Endothelial cell of umbilical vein (primary cell): ENCODE results near the gene SP100. TPM values are rescaled to one million over a fixed set of nuclear protein-coding genes. Genes with fewer than 3 reads are reported as not detected.

Source experiments
- BruUV-seq: library from RNA; stranded (reverse); fragments of 400-500 nt; replicated peaks from 2 replicates; lab custom pipeline; 2021; lab: Mats Ljungman, UMichigan
- CTCF ChIA-PET: fragments of 300-600, 350-600 bp; sonication (Branson Sonifier 250); formaldehyde crosslinking; loops from one replicate; lab custom pipeline; 2021; ENCODE audit warnings: antibody characterized with exemption, inconsistent platforms; lab: Charles Lee
- POLR2A ChIA-PET: fragments of 300-600, 350-600 bp; sonication (Branson Sonifier 250); formaldehyde crosslinking; loops from one replicate; lab custom pipeline; 2021; ENCODE audit warnings: antibody characterized with exemption, inconsistent platforms; lab: Charles Lee
- DNase-seq: peaks from one replicate; pipeline ENCODE4 v3.0.0-alpha.2; 2011; ENCODE audit warnings: low read depth, low spot score
- FAIRE-seq: peaks from 2 replicates; lab custom pipeline; 2011; peaks lifted over from hg19 to GRCh38; lab: Jason Lieb, UNC
- H2AFZ ChIP-seq: 2 replicates; pipeline ENCODE4 v1.6.0; 2012; ENCODE audit warnings: low read depth, low read length, control low read depth, inconsistent platforms
- H3K27ac ChIP-seq: 2 replicates; pipeline ENCODE4 v1.5.1; 2011; ENCODE audit warnings: low read depth, mild to moderate bottlenecking, control low read depth, low read length, moderate library complexity; ENCODE audit not compliant: insufficient read depth
- H3K27me3 ChIP-seq, 2 experiments: 2 replicates each; pipeline versions ENCODE4 v1.6.0 to v1.6.1; 2011; ENCODE audit warnings: low read length in 2 of 2, mixed read lengths in 1 of 2; ENCODE audit not compliant: control insufficient read depth in 2 of 2, insufficient read depth in 2 of 2
- H3K36me3 ChIP-seq, 2 experiments: 2 replicates in 1 of 2; 3 replicates in 1 of 2; pipeline ENCODE4 v1.5.1; 2011; ENCODE audit warnings: low read length in 2 of 2, mild to moderate bottlenecking in 1 of 2, moderate library complexity in 1 of 2; ENCODE audit not compliant: control insufficient read depth in 2 of 2, insufficient read depth in 2 of 2; ENCODE audit errors: extremely low read depth in 1 of 2
- H3K4me1 ChIP-seq: 3 replicates; pipeline ENCODE4 v1.5.1; 2011; ENCODE audit warnings: mild to moderate bottlenecking, low read length; ENCODE audit not compliant: control insufficient read depth, insufficient read depth; ENCODE audit errors: extremely low read depth
- H3K4me2 ChIP-seq: 2 replicates; pipeline ENCODE4 v1.6.1; 2011; ENCODE audit warnings: low read length, control low read depth, mixed read lengths; ENCODE audit not compliant: insufficient read depth
- H3K4me3 ChIP-seq, 3 experiments: fragments of 200-600 bp in 1 of 3; sonication (generic), shearing (Covaris generic) in 1 of 3; replicated peaks in 1 of 3; 2 replicates each; pipeline ENCODE4 v1.5.1; 2011 to 2016; ENCODE audit warnings: control low read depth in 3 of 3, low read length in 3 of 3, mild to moderate bottlenecking in 2 of 3, inconsistent platforms in 1 of 3, low read depth in 1 of 3, moderate library complexity in 1 of 3; ENCODE audit not compliant: insufficient read depth in 1 of 3
- H3K79me2 ChIP-seq: 2 replicates; pipeline ENCODE4 v1.6.0; 2012; ENCODE audit warnings: low read length, inconsistent platforms; ENCODE audit not compliant: control insufficient read depth, insufficient read depth
- H3K9ac ChIP-seq: replicated peaks from 2 replicates; pipeline ENCODE3; 2011; ENCODE audit warnings: low read length, control low read depth; ENCODE audit not compliant: insufficient read depth; ENCODE audit errors: extremely low read depth
- H3K9me1 ChIP-seq: replicated peaks from 3 replicates; pipeline ENCODE4 v1.6.0; 2011; ENCODE audit warnings: mild to moderate bottlenecking, low read length; ENCODE audit not compliant: control insufficient read depth, insufficient read depth; ENCODE audit errors: extremely low read depth
- H3K9me3 ChIP-seq: replicated peaks from 2 replicates; pipeline ENCODE4 v1.5.1; 2012; ENCODE audit warnings: low read length, inconsistent platforms; ENCODE audit not compliant: control insufficient read depth, insufficient read depth
- H4K20me1 ChIP-seq: replicated peaks from 2 replicates; pipeline ENCODE3; 2011; ENCODE audit warnings: mild to moderate bottlenecking, low read length; ENCODE audit not compliant: control insufficient read depth, insufficient read depth; ENCODE audit errors: extremely low read depth
- CTCF ChIP-seq, 2 donors: IDR thresholded peaks; 1 replicate in 1 of 2; 2 replicates in 1 of 2; pipeline ENCODE4 v1.5.1; 2011; ENCODE audit warnings: low read length in 2 of 2, mild to moderate bottlenecking in 2 of 2, moderate library complexity in 2 of 2, control low read depth in 1 of 2, inconsistent platforms in 1 of 2, low read depth in 1 of 2; ENCODE audit not compliant: insufficient read depth in 1 of 2; ENCODE audit errors: extremely low read depth in 1 of 2
- EZH2 ChIP-seq: IDR thresholded peaks from 2 replicates; pipeline ENCODE4 v1.6.1; 2012; ENCODE audit warnings: borderline replicate concordance, low read depth, mild to moderate bottlenecking, moderate library complexity, low read length, inconsistent platforms; ENCODE audit not compliant: severe bottlenecking
- FOS ChIP-seq: IDR thresholded peaks from 2 replicates; pipeline ENCODE4 v1.6.1; 2011; ENCODE audit warnings: mild to moderate bottlenecking, low read length, moderate library complexity, borderline replicate concordance; ENCODE audit not compliant: insufficient read depth
- GATA2 ChIP-seq: IDR thresholded peaks from 2 replicates; pipeline ENCODE4 v1.7.0; 2011; ENCODE audit warnings: low read depth, mild to moderate bottlenecking, moderate library complexity, mixed read lengths, low read length; ENCODE audit not compliant: insufficient read length, insufficient read depth
- JUN ChIP-seq: IDR thresholded peaks from 2 replicates; pipeline ENCODE4 v1.6.1; 2011; ENCODE audit warnings: borderline replicate concordance, low read depth; ENCODE audit not compliant: insufficient read length, insufficient read depth
- MAX ChIP-seq: IDR thresholded peaks from 2 replicates; pipeline ENCODE4 v1.6.1; 2011; ENCODE audit not compliant: insufficient read depth, insufficient read length
- MYC ChIP-seq: IDR thresholded peaks from one replicate; pipeline ENCODE4 v1.6.1; 2011; ENCODE audit warnings: mild to moderate bottlenecking, low read depth, low read length
- POLR2A ChIP-seq: IDR thresholded peaks from 2 replicates; pipeline ENCODE4 v1.6.1; 2012; ENCODE audit warnings: low read depth, mild to moderate bottlenecking, control low read depth, low read length
- POLR2AphosphoS5 ChIP-seq: IDR thresholded peaks from 2 replicates; pipeline ENCODE4 v1.6.1; 2012; ENCODE audit warnings: low read depth, mild to moderate bottlenecking, control low read depth, low read length, moderate library complexity; ENCODE audit not compliant: insufficient read depth
- dilution Hi-C: fragments of 300-500 bp; cut with MboI; formaldehyde crosslinking; loops from one replicate; pipeline ENCODE4 v1.15.0; 2019; ENCODE audit warnings: low sequenced_read_pairs; ENCODE audit not compliant: extremely low pct_ligation_motif_present
- intact Hi-C: fragments of 100-400 bp; cut with micrococcal nuclease; formaldehyde crosslinking; loops from one replicate; pipeline ENCODE4 v1.10.0; 2022
- polyA plus RNA-seq, 4 experiments: library from polyadenylated mRNA; depleted of rRNA in 3 of 4; stranded (reverse) in 3 of 4; unstranded in 1 of 4; fragments of >200 nt; gene quantifications; 2 replicates each; pipeline versions ENCODE4 v1.2.1 to v1.2.3, GENCODE V29; 2011 to 2012; ENCODE audit warnings: missing spikeins in 1 of 4
- total RNA-seq: library from RNA; stranded (reverse); gene quantifications from 2 replicates; pipeline ENCODE4 v1.2.3, GENCODE V29; 2021

SP100 gene
- total and polyA plus RNA-seq, 2 donors (not counting 3 experiments of a cell fraction or from before 2014, with no cell fraction given): 33.7 to 108 TPM

GRCh38 chr2:230457793-230458192 is 41.8 kb downstream of the SP100 start:
- intact Hi-C loops: no loop called here
- ChIA-PET CTCF (no interaction called here), POLR2A (no interaction called here)
- FAIRE-seq (no peak), DNase-seq (no peak)
- dilution Hi-C loops: no loop called here
- Histone ChIP-seq H2AFZ (no peak overlapping the region), H3K4me1 (no peaks in the 10 kb centered on the region), H3K9me1 (no peaks in the 10 kb centered on the region), H3K4me2 (no peak overlapping the region), H3K27ac (no peak overlapping the region), H4K20me1 (no peaks in the 10 kb centered on the region), H3K4me3 (no peak overlapping the region), H3K79me2 (peaks cover 4% of the 10 kb centered on the region), H3K27me3 (no peaks in the 10 kb centered on the region), H3K9ac (no peak overlapping the region), H3K36me3 (peaks cover 14 to 26% of the 10 kb centered on the region in 2 experiments), H3K9me3 (no peaks in the 10 kb centered on the region)
- BruUV-seq: no TSS peak
- TF ChIP-seq MYC (no peak), FOS (no peak), MAX (no peak)

DNA sequence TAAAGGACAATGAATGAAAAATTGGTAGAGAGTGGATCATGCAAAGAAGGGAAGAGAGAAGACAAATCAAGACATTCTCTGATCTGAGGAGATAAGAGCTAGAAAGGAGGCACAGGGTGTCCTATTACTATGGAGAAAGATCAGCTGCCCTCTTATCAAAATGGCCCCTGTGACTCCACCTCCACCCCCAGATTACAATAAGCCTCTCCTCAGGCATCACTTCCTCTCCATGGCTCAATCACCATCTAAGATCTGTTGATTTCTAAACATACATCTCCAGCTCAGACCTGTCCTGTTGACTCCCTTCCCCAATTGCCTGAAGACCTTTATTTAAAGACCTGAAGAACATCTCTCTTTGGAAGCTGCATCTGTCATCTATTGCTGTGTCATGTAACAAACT is 43.2 kb downstream of the SP100 start:
- Histone ChIP-seq H3K4me3 (no peak overlapping the region), H4K20me1 (no peaks in the 10 kb centered on the region), H3K79me2 (no peaks in the 10 kb centered on the region), H3K9me1 (no peaks in the 10 kb centered on the region), H3K4me1 (no peaks in the 10 kb centered on the region), H3K27ac (no peak overlapping the region), H3K9ac (no peak overlapping the region), H3K36me3 (peaks cover 14 to 22% of the 10 kb centered on the region in 2 experiments), H3K4me2 (no peak overlapping the region), H2AFZ (no peak overlapping the region), H3K9me3 (no peaks in the 10 kb centered on the region), H3K27me3 (no peaks in the 10 kb centered on the region)
- FAIRE-seq (no peak), DNase-seq (no peak)
- dilution Hi-C loops: no loop called here
- no TSS peak for BruUV-seq
- ChIA-PET CTCF (no interaction called here), POLR2A (interaction anchor here (0.6 kb wide), 1 partner anchor 154 kb away, joined by 3 read pairs; no protein-coding TSS in a partner anchor)
- intact Hi-C loops: no loop called here
- TF ChIP-seq MYC: no peak
- no peak for TF ChIP-seq FOS
- no peak for TF ChIP-seq GATA2
- no peak for TF ChIP-seq POLR2A
- TF ChIP-seq MAX: no peak
- TF ChIP-seq POLR2AphosphoS5: no peak
- no peak for TF ChIP-seq JUN
- TF ChIP-seq EZH2: no peak
- no peak for TF ChIP-seq CTCF (IDR thresholded peaks at IDR 0.05; ENCODE audit: extremely low read depth in 1 of 2, insufficient read depth in 1 of 2, low read depth in 1 of 2, low read length in 2 of 2)
